Fibroblast of pulmonary artery (primary cell): ENCODE measurements around the gene MAP3K12.

Experiments
- DNase-seq: peaks from one replicate; pipeline ENCODE4 v3.0.0-alpha.2; 2010; ENCODE audit warnings: low read depth
- H3K4me3 ChIP-seq: replicated peaks from 2 replicates; pipeline ENCODE4 v1.5.1; 2011; ENCODE audit warnings: low read depth, mild to moderate bottlenecking, control low read depth, low read length, moderate library complexity
- TF ChIP-seq, protein P1 (sequence below): IDR thresholded peaks from 2 replicates; pipeline ENCODE4 v1.5.1; 2011; ENCODE audit warnings: mild to moderate bottlenecking, control low read depth, low read length, inconsistent platforms; ENCODE audit errors: missing control alignments

MAP3K12 gene

DNA sequence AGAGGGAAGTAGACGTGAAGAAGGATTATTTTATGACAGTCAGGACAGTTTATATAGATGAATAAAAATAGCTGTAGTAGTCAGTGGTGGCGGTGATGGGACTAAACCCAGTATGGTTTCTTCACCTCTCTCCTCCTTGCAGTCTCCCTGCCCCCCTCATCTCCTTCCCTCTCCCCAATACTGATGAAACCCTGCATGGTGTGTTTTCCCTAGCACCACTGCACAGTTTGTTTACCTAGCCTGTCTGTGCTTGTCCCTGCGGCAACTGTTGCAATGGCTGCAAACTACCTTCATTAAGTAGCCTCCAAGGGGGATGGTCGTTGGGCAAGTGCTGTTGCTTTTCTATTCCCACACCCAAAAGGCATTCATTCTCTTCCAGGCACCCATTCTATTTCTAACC is 32.6 kb downstream of the MAP3K12 start:
- no peak for DNase-seq
- no peak overlapping the region for H3K4me3 ChIP-seq
- TF ChIP-seq, protein P1, sequence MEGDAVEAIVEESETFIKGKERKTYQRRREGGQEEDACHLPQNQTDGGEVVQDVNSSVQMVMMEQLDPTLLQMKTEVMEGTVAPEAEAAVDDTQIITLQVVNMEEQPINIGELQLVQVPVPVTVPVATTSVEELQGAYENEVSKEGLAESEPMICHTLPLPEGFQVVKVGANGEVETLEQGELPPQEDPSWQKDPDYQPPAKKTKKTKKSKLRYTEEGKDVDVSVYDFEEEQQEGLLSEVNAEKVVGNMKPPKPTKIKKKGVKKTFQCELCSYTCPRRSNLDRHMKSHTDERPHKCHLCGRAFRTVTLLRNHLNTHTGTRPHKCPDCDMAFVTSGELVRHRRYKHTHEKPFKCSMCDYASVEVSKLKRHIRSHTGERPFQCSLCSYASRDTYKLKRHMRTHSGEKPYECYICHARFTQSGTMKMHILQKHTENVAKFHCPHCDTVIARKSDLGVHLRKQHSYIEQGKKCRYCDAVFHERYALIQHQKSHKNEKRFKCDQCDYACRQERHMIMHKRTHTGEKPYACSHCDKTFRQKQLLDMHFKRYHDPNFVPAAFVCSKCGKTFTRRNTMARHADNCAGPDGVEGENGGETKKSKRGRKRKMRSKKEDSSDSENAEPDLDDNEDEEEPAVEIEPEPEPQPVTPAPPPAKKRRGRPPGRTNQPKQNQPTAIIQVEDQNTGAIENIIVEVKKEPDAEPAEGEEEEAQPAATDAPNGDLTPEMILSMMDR = no peak

DNA sequence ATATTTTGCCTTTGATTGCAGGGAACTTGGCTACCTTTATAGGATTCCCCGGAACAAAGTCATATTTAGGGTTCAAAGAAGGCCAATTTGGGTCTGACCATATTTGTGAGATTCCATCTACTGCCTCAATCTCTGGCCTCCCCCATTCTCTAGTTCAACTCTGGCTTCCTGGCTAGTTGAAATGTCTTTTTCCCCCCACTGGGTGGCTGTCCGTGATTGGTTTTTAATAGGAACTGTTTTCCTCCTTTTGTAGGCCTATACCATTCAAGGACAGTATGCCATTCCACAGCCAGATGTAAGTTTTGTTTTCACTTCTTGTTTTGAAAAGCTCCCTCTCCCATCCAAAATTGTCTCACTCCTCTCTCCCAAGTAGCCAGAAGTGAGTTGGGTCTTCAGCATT is 33.6 kb downstream of the MAP3K12 start:
- TF ChIP-seq, protein P1 = no peak

DNA sequence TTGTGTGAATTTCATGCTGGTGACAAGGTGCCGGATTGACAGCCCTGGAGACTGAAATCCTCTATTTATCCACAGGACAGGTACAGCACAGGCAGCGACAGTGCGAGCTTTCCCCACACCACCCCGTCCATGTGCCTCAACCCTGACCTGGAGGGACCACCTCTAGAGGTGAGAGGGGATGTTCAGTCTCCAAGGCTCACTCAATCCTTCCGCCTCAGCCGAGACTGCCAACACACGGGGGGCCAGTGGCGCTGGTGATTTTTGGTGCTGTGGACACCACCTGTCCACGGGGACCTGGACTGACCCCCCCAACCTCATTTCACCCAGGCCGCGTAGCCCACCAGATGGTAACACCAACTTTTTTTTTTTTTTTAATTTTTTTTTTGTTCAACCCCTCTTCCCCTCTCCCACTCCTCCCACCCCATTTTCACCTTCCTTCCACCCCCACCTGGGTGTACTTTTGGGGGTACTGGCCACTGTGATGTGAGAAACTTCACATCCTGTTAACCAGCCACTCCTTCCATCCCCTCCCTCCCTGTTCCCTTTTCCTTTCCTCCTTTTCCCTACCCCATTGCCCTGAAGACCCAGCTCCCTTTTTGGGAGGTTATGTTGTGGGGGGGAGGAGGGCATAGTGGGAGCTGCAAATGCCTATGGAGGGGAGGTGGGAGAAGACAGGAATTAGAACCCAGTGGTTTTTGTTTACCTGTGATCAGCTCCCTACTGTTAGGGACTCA is 34.4 kb downstream of the MAP3K12 start:
- TF ChIP-seq, protein P1 = no peak
- DNase-seq = no peak
- H3K4me3 ChIP-seq = no peak overlapping the region

More for the DNA sequence above, 33.6 kb downstream of the MAP3K12 start:
- no peak overlapping the region for H3K4me3 ChIP-seq
- no peak for DNase-seq

DNA sequence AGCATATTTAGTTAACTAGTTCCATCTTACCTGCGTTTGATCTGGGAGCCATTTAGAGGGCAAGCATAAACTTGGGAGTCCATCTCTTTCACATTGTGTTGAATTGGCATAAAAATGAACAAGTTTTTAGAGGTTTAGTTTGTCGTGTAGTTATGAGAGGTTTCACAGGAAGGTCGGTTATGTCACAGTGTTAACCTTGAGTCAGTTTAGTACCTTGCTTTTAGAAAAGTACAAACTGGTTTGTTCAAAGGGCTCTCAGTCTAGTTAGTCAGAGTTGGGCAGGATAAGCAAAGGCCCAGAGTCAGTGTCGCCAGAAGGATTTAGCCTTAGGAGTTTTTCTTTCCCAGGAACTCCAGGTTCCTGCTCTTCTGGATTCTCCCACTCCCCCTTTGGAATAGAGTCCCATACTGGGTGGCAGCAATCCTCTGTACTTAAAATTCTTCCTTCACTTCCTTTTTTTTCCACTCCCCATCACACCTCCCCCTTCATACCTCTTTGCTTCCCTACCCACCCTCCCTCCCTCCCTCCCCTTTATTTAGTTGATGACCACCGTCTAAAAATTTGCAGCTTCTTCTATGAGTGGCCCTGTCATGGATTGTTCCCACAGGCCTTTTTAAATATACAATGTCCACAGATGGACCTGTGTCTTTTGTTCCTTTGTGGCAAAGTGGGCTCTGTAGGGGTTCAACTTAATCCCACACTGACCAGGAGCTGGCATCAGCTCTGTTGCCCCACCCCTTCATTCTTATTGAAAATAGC is 35.3 kb downstream of the MAP3K12 start:
- DNase-seq = no peak
- H3K4me3 ChIP-seq = no peak overlapping the region
- TF ChIP-seq, protein P1 = no peak

DNA sequence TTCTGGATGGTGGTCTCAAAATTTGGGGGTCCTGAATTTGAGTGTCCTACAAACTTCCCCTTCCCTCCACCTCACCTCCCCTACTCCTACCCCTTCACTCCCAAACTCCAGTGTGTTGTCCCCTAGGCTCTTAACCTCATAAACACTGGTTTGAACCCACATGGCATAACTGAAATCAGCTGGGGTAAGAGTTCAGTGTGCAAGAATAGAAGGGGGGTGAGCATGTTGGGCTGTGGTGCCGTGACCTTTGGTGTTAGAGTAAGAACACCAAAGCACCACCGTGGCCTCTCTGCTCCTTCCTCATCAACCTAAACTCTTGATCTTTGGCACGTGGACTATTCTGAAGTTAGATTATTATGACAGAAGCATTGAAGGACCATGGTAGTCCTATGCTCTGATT is 36.3 kb downstream of the MAP3K12 start:
- no peak overlapping the region for H3K4me3 ChIP-seq
- TF ChIP-seq, protein P1 = no peak
- DNase-seq = no peak

DNA sequence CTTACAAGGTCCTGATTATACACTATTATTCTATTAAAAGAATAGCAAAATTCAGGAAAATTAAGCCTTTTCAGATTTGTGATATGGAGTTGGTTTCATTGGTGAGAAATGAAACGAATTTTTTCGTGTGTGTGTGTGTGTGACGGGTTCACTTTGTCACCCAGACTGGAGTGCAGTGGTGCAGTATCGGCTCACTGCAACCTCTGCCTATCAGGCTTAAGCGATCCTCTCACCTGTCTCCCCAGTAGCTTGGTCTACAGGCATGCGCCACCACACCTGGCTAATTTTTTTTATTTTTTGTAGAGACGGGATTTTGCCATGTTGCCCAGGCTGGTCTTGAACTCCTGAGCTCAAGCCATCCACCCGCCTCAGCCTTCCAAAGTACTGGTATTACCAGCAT is 37.7 kb downstream of the MAP3K12 start:
- H3K4me3 ChIP-seq = no peak overlapping the region
- TF ChIP-seq, protein P1 = no peak
- DNase-seq = no peak

DNA sequence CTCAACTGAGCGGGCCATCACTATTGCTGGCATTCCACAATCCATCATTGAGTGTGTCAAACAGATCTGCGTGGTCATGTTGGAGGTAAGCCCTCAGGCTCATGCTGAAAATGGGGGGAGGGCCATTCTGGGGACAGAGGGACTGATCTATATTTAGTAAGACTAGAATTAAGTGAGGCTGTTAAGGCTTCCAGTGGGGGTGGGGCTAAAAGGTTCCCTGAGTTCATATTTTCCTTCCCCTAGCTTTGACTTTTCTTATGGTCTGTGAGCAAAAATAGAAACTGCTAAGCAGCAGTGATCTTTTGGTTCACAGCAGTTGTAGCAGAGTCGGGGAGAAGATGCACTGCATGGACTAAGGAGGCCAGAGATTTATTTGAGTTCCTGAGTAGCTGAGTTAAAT is 38.2 kb downstream of the MAP3K12 start:
- TF ChIP-seq, protein P1 = no peak
- no peak overlapping the region for H3K4me3 ChIP-seq
- DNase-seq = no peak
